HEK293 (cell line): ENCODE results near the gene CCDC63.

Experiments used
- CTCF ChIA-PET: fragments of 350-600 bp; formaldehyde crosslinking; extraction: SDS; loops from one replicate; lab custom pipeline; 2021; ENCODE audit warnings: antibody characterized with exemption; lab: Yijun Ruan, JAX
- POLR2A ChIA-PET: fragments of 300-600 bp; formaldehyde crosslinking; extraction: SDS; loops from one replicate; lab custom pipeline; 2020; ENCODE audit warnings: antibody characterized with exemption, inconsistent platforms; lab: Yijun Ruan, JAX
- H3K27ac ChIP-seq: fragments of 200-500 bp; sonication (Bioruptor generic); 2 replicates; pipeline ENCODE4 v1.5.1; 2014; ENCODE audit warnings: low read depth, low read length, control low read depth, inconsistent platforms; ENCODE audit errors: extremely low read depth
- H3K36me3 ChIP-seq, 2 experiments: fragments of 200-500 bp in 1 of 2; sonication (Bioruptor generic) in 1 of 2; 1 replicate in 1 of 2; 2 replicates in 1 of 2; pipeline ENCODE4 v1.5.1; 2014 to 2017; ENCODE audit warnings: inconsistent platforms in 2 of 2, low read length in 2 of 2; ENCODE audit not compliant: control insufficient read depth in 2 of 2, insufficient read depth in 1 of 2
- H3K4me1 ChIP-seq: fragments of 200-500 bp; sonication (Bioruptor generic); 2 replicates; pipeline ENCODE4 v1.5.1; 2014; ENCODE audit warnings: mild to moderate bottlenecking, low read length, inconsistent platforms; ENCODE audit not compliant: control insufficient read depth, insufficient read depth
- H3K4me3 ChIP-seq: 2 replicates; pipeline ENCODE4 v1.5.1; 2011; ENCODE audit warnings: low read depth, mild to moderate bottlenecking, control low read depth, low read length, moderate library complexity
- H3K9me3 ChIP-seq: fragments of 200-500 bp; sonication (Bioruptor generic); 2 replicates; pipeline ENCODE4 v1.5.1; 2014; ENCODE audit warnings: low read depth, low read length, inconsistent platforms; ENCODE audit not compliant: control insufficient read depth, insufficient read depth
- AEBP2 ChIP-seq: fragments of 450-650 bp; formaldehyde crosslinking; IDR thresholded peaks from 2 replicates; pipeline ENCODE4 v1.5.1; 2016; ENCODE audit warnings: missing biosample characterization, missing genetic modification characterization, borderline replicate concordance
- FEZF1 ChIP-seq: fragments of 450-650 bp; formaldehyde crosslinking; IDR thresholded peaks from 2 replicates; pipeline ENCODE4 v1.5.1; 2016; ENCODE audit warnings: missing biosample characterization, missing genetic modification characterization
- IKZF3 ChIP-seq: fragments of 450-650 bp; IDR thresholded peaks from 2 replicates; pipeline ENCODE4 v1.5.0; 2018; ENCODE audit warnings: missing biosample characterization, mild to moderate bottlenecking, missing genetic modification characterization, moderate library complexity
- PRDM2 ChIP-seq: fragments of 450-650 bp; formaldehyde crosslinking; IDR thresholded peaks from 2 replicates; pipeline ENCODE4 v1.5.1; 2016; ENCODE audit warnings: missing biosample characterization, missing genetic modification characterization, borderline replicate concordance
- YY2 ChIP-seq: fragments of 450-650 bp; formaldehyde crosslinking; IDR thresholded peaks from 2 replicates; pipeline ENCODE4 v1.5.1; 2016; ENCODE audit warnings: missing biosample characterization, missing genetic modification characterization
- ZBTB10 ChIP-seq: fragments of 450-650 bp; formaldehyde crosslinking; IDR thresholded peaks from 2 replicates; pipeline ENCODE4 v1.5.1; 2016; ENCODE audit warnings: missing biosample characterization, missing genetic modification characterization
- ZBTB6 ChIP-seq: fragments of 450-650 bp; formaldehyde crosslinking; IDR thresholded peaks from 2 replicates; pipeline ENCODE4 v1.5.1; 2017; ENCODE audit warnings: missing biosample characterization, missing genetic modification characterization
- ZFP69B ChIP-seq: fragments of 450-650 bp; formaldehyde crosslinking; IDR thresholded peaks from 2 replicates; pipeline ENCODE4 v1.5.1; 2016; ENCODE audit warnings: missing biosample characterization, missing genetic modification characterization
- ZNF350 ChIP-seq: fragments of 450-650 bp; formaldehyde crosslinking; IDR thresholded peaks from 2 replicates; pipeline ENCODE4 v1.5.0; 2017; ENCODE audit warnings: missing biosample characterization, mild to moderate bottlenecking, missing genetic modification characterization
- ZNF391 ChIP-seq: fragments of 450-650 bp; formaldehyde crosslinking; IDR thresholded peaks from 2 replicates; pipeline ENCODE4 v1.5.1; 2016; ENCODE audit warnings: low read depth, missing biosample characterization, missing genetic modification characterization, borderline replicate concordance
- ZNF398 ChIP-seq: fragments of 450-650 bp; formaldehyde crosslinking; IDR thresholded peaks from 2 replicates; pipeline ENCODE4 v1.5.1; 2017; ENCODE audit warnings: missing biosample characterization, missing genetic modification characterization
- ZNF510 ChIP-seq: fragments of 450-650 bp; formaldehyde crosslinking; IDR thresholded peaks from 2 replicates; pipeline ENCODE4 v1.5.1; 2018; ENCODE audit warnings: mild to moderate bottlenecking, missing genetic modification characterization, missing biosample characterization; ENCODE audit not compliant: insufficient replicate concordance
- ZNF521 ChIP-seq: fragments of 450-650 bp; formaldehyde crosslinking; IDR thresholded peaks from 2 replicates; pipeline ENCODE4 v1.5.1; 2017; ENCODE audit warnings: missing biosample characterization, mild to moderate bottlenecking, missing genetic modification characterization
- ZNF639 ChIP-seq: fragments of 450-650 bp; formaldehyde crosslinking; IDR thresholded peaks from 2 replicates; pipeline ENCODE4 v1.5.1; 2016; ENCODE audit warnings: missing biosample characterization, missing genetic modification characterization
- ZNF843 ChIP-seq: fragments of 450-650 bp; formaldehyde crosslinking; IDR thresholded peaks from 2 replicates; pipeline ENCODE4 v1.5.1; 2016; ENCODE audit warnings: missing biosample characterization, missing genetic modification characterization
- ZSCAN23 ChIP-seq: fragments of 450-650 bp; formaldehyde crosslinking; IDR thresholded peaks from 2 replicates; pipeline ENCODE4 v1.5.1; 2016; ENCODE audit warnings: missing biosample characterization, missing genetic modification characterization

The CCDC63 gene

GRCh38 chr12:110819646-110820045 is 27.1 kb upstream of the CCDC63 start:
- POLR2A ChIA-PET = no interaction called here
- H3K9me3 ChIP-seq = no peaks in the 10 kb centered on the region
- H3K27ac ChIP-seq = no peak overlapping the region
- no peak overlapping the region for H3K4me3 ChIP-seq
- TF ChIP-seq ZNF521 (tag by site-specific recombination) = no peak
- no peak for TF ChIP-seq ZNF510
- no peak for TF ChIP-seq ZNF350 (tag by site-specific recombination)
- no peak for TF ChIP-seq YY2
- TF ChIP-seq AEBP2 (tag by site-specific recombination) = no peak
- TF ChIP-seq ZFP69B (tag by site-specific recombination) = no peak
- no peak for TF ChIP-seq ZBTB6 (tag by site-specific recombination)
- TF ChIP-seq ZNF391 (tag by site-specific recombination) = no peak
- TF ChIP-seq ZSCAN23 (tag by site-specific recombination) = no peak
- no peak for TF ChIP-seq FEZF1 (tag by site-specific recombination)
- no peak for TF ChIP-seq ZNF843
- TF ChIP-seq ZNF639 (tag by site-specific recombination) = no peak
- no peak for TF ChIP-seq ZBTB10
- no peak for TF ChIP-seq IKZF3 (tag by site-specific recombination)
- TF ChIP-seq ZNF398 (tag by site-specific recombination) = no peak
- TF ChIP-seq PRDM2 (tag by site-specific recombination) = no peak
- CTCF ChIA-PET = interaction anchor here (0.6 kb wide), 1 partner anchor 560 kb away, joined by 4 read pairs; no protein-coding TSS in a partner anchor
- H3K4me1 ChIP-seq = no peaks in the 10 kb centered on the region
- no peaks in the 10 kb centered on the region for H3K36me3 ChIP-seq
